GM19035 (cell line): ENCODE results near the gene KCNA10.

ENCODE experiments used
- ATAC-seq: cut with Tn5 transposase; IDR thresholded peaks from one replicate; pipeline ENCODE4 v1.9.1; 2021; ENCODE audit not compliant: unreplicated experiment

KCNA10 gene

DNA sequence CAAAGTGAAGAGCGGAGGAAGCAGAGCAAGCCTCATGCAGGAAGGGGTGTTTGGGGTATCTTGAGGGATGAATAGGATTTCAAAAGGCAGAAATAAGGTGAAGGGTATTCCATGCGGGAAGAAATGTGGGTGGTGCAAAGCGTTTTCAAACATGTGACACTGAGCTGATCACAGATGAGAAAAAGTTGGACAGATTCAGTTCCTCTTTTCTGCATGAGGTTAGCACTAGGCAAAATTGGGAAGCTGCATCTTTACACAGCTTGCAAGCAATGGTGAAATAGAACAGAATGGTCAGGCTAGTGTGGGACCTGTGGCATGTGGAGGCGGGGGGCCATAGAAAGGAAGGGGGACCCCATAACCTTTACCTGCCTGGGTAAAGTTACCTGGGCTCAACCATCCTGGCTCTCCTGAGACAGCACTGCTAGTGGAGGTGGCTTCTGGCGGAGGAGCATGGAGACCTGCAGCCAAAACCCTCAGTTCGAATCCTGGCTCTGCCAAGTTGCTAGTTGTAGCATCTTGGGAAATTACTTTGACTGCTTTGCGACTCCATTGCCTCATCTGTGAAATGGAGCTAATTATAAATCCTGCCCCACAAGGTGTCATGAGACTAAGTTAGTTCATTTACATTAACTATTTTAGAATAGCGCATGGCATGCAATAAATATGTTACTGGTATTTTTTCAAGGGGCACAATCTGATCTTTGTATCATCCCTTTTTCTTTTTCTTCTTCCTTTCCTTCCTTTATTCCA lies 16.4 kb downstream of the KCNA10 start:
- ATAC-seq = no peak

DNA sequence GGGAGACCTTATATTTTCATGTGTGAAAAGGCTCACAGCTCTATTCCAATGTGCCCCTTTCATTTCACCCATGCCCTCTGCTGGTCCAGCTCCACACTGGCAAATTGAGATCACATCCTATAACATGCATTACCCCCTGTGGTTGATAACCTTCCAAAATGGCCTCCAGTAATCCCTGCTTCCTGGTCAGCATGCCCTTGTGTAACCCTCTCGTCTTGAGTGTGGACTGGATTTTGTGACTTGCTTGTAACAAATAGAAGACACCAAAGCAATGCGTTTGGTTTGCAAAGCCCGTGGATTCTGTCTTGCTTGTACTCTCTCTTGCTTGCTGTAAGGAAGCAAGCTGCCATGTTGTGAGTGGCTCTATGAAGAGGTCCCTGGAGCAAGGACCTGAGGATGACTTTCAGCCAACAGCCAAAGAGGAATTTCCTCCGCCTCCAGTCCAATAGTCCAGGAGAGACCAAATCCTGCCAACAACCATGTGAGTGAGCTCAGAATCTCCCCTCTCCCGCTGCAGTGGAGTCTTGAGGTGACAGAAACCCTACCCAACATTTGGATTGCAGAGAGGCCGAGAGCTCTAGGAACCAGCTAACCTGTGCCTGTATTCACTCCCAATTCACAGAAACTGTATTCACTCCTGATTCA lies 17.4 kb downstream of the KCNA10 start:
- ATAC-seq = no peak

DNA sequence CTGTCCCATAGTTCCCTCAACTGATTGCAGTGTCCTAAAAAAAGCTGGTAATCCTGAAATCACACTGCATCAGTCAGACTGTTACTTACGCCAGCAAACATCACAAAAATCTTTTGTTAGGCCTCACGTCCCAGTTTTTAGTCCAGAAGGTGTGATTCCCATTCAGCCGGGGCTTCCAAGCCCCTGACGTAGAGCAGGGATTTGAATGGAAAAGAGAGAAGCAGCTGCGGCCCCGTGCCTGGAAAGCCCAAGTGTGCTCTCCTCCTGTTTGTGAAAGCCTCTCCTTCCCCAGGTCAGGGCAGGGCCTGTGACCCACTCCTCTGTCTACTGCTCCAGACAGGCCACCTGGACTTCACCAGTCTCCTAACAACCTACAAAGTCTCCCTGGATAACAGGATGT lies 20.7 kb downstream of the KCNA10 start:
- ATAC-seq = no peak

DNA sequence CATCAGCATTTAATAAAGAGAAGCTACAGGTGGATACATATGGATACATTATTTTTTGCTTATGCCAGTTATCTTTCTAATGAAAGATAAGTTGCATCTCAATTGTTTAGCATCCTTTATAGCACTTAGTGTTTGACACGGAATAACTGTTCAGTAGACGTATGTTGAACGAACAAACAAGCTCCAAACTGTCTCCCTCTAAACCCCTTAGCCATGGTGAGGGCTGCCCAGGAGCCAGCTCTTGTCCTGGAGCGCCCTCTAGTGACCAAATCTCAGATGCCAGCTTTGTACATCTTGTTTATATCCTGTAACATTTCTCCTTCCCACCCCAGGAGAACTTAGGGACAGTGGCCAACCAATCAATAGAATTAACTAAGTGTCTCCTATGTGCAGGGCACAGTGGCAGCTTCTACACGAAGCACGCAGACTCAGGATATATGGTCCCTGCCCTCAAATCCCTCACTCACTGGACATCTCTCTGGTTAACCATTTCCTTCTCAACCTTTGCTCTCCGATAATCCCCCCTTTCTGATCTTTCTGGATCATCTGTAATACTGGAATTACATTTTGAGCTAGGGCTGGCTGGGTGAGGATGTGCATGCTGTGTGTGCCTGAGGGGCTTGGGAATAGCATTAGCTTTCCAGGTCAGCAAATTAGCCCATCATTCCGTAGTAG lies 22.9 kb downstream of the KCNA10 start:
- ATAC-seq = peak; percentile 53

DNA sequence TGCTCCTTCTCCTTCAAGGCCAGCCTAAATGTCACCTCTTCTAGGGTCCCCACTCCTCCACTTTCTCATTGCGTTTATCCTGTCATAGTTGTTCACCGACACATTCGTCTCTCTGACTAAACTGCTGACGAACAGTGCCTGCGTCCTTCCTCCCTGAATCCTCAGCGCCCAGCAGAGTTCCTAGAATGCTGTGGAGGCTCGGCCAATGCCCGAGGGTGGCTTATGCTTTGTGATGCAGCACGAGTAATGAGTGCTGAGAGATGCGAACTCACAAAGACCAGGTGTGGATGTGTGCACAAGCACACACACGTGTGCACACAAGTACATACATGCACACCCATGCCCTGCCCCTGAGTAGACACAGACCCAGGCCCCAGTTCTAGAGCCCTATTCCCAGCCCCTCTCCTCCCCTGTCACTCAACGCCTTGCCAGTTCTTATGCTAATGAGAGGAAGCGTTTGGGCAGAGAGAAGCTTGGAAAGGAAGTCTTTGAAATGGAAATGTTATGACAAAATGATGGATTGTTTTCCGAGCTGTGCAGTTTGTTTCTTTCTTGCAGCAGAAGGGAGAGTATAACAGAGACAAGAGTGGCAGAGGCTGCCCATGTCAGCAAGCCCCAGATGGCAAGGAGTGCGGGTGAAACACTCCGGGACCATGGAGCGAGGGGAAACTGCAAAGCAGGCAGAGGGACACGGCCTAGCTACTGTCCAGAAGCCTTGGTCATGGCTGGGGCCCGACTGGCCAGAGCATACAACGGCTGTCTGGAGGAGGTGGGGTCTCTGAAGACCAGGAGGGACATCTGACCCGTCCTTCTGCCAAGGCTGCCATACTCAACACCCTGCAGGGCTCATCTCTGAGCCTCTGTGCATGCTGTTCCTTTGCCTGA lies 24.2 kb downstream of the KCNA10 start:
- ATAC-seq = no peak

DNA sequence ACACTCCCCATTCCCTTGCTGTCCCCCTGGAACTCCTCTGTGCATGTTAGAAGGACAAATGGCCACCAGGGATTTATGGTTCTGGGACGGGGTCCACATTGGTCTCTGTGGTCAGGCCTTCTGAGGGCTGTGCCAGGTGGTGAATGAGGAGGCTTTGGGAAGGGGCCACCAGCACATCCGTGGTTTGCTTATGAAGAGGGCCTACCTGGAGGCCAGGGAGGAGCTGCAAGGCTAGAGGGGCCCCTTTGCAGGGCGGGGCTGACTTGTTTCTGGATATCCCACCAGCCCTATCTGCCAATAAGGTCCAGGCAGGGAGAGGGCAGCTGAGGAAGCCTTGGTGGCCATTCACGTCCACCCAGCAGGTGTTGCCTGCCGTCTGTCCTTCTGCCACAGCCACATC lies 24.9 kb downstream of the KCNA10 start:
- no peak for ATAC-seq

DNA sequence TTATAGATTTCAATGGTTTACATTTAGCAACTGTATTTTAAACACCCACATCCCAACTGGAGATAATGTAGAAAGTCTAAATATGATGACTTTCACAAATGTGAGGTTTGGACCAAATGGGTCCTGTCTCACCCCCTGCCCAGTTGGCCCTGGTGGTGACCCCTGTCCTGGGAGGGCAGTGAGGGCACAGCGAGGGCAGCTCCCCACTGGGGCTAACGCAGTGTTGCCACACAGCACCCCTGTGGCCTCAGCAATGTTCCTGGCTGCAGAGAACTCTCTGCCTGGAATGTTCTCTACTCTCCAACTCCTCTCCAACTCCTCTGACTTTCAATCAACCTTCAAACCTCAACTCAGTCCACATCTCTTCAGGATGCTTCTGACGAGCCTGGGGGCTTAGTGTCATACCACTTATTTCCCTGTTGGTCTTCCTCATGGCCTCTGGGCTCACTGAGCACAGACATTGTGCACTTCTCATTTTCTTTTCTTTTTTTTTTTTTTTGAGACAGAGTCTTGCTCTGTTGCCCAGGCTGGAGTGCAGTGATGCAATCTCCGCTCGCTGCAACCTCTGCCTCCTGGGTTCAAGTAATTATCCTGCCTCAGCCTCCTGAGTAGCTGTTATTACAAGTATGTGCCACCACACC lies 25.8 kb downstream of the KCNA10 start:
- no peak for ATAC-seq

DNA sequence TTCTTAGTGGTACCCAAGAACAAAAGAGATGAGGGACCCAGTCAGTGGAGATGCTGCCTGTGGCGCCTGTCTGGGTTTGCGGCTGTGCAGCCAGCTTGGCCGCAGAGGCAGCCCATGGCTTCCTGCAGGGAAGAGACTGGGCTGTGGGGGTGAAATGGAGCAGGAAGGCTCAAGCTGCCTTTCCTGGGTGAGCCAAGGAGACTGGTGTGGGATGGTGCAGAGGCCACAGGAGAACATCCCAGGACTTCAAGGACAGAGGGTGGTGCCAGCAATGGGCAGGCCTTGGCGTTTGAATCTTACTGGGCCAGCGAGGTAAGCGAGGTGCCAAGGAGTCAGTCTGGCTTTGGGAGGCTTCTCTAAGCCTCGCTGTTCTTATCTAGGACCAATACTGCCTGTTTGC lies 26.4 kb downstream of the KCNA10 start:
- no peak for ATAC-seq

DNA sequence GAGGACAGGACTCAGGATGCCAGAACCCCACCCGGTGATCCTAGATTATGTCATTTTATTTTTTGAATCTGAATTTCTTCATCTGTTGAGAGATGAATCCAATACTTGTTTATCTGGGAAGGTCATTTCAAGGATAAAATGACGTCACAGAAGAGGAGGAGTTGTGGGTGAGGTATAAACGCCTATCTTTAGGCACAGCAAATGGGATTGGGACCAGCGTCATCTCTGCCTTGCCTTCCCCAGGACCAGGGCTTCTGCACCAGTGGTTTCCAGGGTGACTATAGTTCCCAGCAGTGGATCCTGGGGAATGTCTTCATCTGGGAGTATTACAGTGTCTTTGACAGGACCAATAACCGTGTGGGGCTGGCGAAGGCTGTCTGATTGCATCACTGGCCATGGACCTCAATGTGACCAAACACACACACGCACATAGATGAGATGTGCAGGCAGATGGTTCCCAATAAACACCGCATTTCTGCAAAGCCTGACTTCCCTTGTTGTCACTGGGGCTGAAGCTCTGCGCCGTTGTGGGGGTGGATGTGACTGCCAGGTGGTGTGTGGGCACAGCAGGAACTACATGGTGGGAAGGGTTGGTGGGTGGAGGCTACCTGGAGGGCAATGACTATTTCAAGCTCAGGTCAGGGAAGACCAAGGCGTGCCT lies 28.1 kb downstream of the KCNA10 start:
- ATAC-seq = no peak

DNA sequence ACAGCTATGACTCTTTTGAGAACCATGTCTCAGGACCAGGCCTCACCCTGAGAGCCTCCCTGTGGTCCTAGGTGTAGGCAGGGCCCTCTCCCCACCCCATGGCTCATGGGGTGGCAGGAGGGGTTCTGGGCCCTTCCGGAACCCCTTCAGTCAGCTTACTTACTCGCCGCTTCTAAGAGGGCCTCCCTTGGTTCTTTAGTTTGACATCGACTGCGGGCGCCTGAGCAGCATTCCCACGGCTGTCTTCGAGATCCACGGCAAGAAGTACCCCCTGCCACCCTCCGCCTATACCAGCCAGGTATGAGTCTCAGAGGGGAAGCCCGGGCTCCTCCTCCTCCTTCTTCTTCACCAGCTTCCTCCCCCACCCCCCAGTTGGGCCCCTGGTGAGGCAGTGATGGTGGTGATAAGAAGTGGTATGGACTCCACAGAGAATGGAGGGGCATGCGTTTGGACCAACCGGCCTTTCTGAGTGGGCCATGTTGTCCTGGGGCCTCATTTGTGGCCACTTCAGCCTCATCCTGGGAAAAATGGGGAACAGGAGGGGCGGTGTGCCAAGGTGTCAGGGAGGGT lies 28.9 kb downstream of the KCNA10 start:
- ATAC-seq = no peak

DNA sequence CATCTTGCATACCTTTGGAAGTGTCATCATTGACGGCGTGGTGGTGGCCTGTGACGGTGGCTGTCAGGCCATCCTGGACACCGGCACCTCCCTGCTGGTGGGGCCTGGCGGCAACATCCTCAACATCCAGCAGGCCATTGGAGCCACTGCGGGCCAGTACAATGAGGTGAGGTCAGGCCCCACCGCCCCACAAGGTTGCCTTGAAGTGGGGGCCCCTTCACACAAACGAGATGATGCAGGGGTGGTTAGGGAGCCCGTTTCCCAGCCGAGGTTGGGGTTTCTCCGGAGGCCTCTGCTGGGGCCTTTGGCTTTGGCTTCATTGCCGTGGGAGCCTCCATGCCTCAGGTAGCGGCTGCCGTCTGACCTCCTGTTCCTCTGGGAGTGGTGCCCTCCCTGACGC lies 29.6 kb downstream of the KCNA10 start:
- no peak for ATAC-seq

DNA sequence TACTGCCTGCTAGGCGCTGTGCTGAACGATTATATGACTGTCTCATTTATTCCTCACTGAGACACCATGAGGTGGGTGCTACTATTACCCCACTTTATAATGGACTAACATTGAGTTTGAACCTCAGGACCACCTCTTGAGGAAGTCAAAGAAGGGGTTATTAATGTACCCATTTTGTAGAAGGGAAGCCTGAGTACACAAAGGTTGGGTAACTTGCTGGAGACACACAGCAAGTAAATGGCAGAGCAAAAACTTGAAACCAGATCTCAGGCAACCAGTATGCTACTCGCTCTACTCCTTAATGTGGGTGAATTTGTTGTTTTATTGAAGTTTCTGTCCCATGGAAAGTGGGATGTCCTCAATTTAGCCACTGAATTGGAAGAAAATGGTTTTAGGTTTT lies 30.1 kb downstream of the KCNA10 start:
- ATAC-seq = no peak

DNA sequence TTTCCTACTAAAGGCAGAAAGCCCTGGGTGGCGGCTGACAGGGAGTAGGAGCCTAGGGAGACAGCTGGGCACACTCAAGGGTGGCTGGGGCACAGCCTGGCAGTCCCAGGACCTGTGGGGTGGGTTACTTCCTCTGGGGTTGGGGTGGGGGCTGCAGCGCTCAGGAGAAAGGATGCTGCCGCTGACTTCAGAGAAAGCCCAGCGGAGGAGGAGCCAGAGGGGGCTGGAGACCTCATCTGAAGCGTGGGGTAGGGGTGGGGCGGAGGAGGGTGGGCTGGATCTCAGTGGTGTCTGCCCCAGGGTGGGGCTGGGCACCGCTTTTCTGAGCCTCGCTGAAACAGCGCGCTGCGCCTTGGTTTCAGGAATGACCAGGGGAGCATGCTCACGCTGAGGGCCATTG lies 30.8 kb downstream of the KCNA10 start:
- no peak for ATAC-seq

DNA sequence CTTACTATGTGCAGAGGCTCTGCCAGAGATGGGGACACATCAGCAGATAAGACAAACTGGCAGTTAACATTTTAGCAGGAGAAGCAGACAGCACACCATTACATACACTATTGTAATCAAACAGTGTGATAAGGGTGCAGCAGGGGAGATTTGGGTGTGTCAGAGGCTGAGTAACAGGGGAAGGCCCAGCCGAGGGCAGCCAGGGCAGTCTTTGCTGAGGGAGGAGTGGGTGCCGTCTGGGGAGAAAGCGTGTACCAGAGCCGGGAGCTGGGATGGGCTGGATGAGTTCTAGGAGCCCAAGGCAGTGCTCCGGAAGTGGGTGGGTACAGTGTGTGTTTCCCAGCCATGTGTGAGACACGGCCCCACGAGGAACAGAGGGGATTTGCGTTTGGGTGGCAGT lies 31.2 kb downstream of the KCNA10 start:
- no peak for ATAC-seq

DNA sequence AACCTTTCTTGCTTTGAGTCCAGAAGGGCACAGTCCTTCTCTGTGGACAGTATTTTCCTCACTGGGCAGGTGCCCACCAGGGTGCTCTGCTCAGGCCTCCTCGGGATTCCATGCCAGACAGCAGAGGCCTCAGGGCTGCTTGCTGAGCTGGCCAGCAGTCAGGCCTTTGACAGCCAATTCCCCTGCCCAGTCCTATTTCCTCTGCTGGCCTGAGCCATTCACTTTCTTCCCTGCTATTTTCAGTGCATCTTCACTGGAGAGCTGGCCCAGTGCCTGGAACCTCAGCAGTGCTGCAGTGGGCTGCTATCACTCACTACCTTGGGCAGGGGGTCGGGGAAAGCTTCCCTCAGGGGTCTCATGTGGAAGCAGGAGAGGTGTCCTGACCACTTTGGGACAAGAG lies 33.2 kb downstream of the KCNA10 start:
- ATAC-seq = no peak

DNA sequence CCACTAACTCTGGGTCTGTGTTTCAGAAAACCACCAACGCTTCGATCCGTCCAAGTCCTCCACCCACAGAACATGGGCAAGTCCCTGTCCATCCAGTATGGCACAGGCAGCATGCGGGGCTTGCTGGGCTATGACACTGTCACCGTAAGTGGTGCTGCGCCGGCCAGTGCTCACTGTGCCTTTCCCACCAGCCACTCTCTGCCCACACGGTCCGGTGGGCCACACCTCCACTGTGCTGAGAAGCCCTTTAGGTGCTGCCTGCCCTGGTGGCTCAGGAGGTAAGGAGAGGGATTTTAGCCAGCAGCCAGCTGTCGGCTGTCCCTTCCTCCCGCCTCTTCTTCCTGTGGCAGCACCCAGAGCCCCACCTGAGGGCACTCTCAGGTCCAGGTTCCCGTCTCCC lies 34.2 kb downstream of the KCNA10 start:
- no peak for ATAC-seq

DNA sequence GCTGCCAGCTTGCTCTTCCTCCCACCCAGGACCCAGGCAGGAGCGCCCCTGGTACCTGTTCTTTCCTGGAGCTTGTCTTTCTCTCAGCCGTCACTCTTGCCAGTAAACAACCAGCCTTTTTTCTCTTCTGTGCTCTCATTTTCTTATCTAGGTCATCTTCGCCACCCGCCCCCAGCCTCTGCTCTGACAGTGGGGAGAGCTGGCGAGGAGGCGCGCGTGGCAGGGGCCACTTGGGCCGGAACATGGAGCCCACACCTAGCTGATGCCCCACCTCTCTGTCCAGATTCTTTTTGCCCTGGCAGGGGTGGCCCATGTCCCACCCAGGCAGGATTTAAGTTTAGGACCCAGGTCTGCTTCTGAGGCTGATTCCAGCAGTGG lies 35.7 kb downstream of the KCNA10 start:
- ATAC-seq = no peak

DNA sequence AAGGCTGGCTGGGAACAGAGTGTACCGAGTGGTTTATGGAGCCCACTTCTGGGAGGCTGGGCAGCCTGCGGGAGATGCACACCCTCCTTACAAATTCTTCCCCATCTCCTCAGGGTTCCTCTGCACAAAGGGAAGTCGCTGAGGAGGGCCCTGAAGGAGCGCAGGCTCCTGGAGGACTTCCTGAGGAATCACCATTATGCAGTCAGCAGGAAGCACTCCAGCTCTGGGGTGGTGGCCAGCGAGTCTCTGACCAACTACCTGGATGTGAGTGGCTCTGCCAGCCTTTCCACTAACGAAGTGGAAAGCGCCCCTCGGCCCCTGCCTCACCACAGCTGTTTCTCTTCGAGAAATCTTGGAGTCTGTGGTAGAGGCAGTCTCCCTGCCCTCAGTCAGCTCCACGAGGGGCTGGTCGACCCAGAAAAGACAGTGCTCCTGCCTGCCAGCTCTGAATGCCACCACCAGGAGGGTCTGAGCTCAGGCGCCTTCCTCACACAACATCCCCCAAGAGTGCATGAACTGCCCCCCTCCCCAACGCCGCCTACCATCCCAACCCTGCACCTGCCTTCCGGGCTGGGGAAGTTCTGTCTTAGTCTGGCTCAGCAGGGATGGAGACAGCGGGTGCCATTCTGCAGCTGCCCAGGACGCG lies 36.2 kb downstream of the KCNA10 start:
- ATAC-seq = no peak

DNA sequence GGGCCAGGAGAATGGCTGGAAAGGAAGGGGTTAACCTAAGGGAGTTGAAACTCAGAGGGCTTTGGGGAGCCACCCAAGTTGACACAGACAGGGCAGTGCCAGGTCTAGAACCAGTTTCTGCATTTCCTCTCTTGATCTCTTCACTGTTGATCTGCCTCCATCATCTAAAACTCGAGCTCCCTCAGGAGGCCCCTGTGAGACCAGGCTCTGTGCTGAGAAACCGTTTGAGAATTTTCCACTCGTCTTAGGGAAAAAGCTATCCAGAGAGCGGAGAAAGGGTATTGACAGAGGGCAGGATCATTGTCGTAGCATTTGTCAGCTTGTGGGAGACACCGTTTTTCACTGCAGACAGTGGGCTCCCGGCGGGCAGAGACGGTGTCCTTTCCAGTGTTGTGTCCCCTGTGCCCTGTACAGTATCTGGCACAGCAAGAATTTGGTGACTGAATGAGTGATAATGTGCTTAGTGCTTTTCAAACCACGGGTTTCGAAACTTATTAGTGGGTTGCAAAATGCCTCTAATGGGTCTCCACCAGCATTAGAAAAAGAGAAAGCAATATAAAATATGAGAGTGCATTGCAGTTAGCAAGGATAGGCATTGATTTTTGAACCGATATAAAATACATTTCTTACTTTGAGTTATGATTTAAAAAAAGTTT lies 36.9 kb downstream of the KCNA10 start:
- ATAC-seq = no peak
